SW480 (cell line): ENCODE data around the gene RNGTT.

Source experiments
- DNase-seq: peaks from one replicate; pipeline ENCODE4 v3.0.0-alpha.2; 2016; ENCODE audit warnings: low spot score

RNGTT gene

DNA sequence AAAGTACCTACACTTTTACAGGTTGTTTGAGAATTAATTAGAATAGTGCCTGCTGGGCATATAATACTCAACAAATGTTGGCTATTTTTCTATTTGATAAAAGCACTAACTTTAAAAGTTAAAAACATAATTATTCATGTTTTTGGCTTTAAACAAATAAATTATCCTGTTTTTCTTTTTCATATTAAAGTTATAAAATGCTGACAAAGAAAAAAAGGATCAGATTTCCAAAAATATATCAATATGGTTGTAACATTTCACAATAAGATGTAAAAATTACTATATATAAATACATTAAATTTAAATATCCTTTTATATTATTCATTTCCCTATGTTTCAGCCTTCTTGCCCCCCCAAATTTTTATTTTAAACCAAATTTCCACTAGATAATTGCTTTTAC lies 312.0 kb downstream of the RNGTT start:
- DNase-seq = no peak

DNA sequence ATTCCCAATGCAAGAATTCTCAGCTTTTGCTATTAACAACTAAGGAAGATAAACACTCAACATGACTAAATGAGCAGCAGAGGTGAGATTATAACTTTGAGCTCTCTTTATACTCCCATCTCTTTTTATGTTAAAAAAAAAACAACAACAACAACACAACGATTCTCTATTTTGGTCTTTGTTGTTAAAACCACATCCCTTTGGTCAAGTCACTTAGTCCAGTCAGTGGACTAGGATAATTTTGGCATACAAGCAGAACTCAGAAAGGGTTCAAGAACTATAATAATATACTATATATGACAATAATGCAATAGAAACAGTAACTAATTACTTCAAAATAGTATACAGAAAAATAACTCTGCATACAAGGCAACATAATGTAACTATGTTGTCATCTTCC lies 312.4 kb downstream of the RNGTT start:
- DNase-seq = no peak

DNA sequence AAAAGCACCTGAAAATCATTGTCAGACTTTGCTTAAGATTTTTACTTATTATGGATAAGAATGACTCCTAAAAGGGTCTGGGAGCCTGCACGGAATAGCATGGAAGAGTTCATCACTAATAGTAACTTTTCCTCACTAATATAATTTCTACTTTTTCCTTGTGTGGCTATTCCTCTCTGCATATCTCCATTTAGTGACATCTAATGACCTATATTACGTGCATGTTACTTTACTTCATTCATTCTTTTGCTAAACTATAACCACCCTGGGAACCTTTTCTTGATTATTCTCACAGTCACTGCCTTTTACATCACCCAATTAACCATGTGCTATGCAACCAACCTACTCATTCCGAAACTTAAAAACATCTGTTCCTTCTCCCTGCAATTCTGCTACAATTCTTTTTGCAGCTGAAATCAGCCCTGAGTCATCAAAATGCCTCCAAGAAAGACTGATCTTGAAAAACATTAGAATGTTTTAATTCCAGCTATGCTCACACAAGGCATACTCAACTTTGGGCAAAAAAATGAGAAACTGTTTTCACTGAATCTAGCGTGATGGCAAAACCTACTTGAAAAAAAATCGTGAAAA lies 313.3 kb downstream of the RNGTT start:
- DNase-seq = no peak

DNA sequence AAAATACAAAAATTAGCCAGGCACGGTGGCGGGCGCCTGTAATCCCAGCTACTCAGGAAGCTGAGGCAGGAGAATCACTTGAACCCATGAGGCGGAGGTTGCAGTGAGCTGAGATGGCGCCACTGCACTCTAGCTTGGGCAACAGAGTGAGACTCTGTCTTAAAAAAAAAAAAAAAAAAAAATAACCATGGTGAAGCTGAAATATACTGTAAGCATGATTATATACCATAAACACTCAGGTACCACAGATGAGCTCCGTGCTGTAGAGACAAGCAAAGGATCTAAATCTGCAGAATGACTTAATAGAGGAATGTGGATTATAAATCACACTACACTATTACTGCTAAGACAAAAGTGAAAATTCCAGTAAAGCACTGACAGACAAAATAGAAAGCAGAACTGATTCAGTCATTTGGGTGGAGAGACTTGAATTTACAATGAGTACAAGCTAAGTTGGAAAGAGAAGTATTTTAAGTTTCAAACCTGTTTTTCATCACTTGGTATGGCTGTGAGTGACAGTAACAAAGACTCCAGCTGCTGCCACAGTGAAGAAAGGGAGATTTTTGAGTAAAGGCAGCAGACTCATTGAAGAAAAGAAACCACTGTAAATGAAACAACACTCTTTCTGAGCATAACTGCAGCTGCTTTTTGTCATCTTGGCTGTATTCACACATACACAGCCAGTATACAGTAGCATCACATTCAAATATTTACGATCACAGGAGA lies 322.1 kb downstream of the RNGTT start:
- no peak for DNase-seq

DNA sequence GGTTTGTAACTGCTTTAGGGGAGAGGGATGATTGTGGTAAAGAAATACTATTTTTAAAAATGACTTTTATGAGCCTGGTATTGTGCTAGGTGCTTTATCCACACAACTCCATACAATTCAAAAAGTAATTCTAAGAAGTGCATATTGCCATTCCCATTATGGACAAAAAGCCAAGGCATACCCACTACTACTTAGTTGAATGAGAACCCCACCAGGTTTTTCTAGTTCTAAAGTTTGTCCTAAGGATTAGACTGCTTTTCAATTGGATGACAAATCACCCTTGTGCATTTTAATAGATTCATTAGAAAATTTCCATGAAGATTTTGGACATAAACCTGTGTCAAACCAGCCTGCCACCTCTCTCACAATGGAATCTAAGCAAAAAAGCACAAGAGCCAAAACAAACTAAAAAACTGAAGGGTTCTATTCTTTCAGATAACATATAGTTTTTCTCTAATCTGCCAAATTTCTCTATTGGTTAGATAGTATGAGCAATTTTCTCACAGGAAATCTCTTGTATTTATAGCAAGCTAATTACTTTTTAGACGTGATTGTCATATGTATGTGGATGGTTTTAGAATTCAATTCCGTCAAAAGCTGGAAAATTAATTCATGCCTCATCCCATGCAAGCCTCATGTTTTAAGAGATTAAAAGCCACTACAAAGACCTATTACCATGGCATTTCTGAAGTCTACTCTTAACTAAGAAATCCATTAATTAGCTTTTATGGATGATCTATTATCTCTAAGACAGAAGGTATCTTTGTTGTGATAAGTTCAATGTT lies 325.5 kb downstream of the RNGTT start:
- DNase-seq = no peak

DNA sequence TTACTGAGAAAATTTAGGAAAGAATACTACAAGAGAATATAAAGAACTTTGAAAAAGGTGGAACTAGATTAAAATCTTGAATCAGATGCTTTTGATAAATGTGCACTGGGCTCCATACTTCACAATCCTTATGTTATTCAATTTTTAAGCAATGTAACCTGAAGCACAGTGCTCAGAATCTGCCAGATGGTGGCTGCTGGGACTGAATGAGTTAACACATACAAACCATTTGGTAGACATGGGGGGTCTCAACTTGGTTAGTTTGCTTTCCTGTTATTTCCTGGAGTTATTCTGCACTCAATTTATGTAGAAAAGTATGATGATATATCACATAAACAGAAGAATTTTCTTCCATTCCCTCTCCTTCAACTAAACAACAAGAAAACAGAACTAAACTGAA lies 326.5 kb downstream of the RNGTT start:
- DNase-seq = no peak

DNA sequence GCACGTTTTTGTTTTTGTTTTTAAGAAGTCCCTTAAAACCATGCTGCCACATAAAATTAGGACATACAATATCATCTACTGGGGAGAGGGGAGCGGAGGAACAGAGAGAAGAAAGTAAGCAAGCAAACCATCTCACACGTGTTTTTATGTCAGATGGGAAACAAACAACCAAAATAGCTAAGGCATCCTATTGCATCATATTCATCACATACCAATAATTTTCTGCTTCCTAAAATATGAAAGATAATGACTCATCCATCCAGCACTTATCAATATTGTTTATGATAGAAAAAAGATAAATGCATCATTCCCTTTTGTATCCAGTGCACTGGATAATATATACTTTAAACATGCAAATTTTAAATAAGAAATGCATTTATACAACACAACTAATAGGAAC lies 329.6 kb downstream of the RNGTT start:
- DNase-seq = no peak

DNA sequence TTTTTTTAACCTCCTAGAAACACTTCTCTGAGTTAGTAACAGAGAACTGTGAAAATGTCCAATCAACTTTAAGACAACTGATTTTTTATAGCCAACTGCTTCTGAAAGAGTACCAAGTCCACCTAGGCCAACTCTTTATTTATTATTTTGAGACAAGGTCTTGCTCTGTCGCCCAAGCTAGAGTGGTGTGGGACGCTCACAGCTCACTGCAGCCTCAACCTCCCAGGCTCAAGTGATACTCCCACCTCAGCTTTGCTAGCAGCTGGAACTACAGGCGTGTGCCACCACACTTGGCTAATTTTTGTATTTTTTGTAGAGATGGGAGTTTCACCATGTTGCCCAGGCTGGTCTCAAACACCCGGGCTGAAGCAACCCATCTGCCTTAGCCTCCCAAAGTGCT lies 331.6 kb downstream of the RNGTT start:
- no peak for DNase-seq

DNA sequence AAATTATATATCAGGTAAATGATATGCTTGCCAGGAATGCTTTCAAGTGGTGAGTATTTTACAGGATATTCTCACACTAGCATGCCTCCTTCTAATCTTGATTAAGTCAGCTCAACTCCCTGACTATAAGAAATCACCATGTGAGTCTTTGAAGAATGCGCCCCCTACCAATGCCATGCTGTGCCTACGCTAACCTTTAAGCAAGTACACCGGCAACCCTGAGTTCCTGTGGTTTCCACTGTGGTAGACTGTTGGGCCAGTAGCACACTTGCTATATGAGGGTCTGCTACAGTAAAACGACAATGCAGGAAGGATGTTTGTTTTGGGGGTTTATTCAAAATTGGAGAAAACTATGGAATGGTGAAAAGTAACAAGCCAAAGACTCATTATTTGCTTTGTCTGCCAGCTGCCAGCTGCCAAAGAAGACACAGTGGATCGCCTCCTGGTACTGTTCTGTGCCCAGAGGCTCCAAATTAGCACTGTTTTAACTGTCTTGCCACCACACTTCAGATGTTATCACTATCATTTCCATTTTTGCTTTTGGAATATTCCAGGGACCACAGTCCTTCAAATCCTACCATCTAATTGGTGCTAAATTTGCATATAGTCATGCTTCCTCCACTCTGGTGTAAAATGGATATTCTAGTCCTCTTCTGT lies 333.5 kb downstream of the RNGTT start:
- peak; percentile 25 for DNase-seq

DNA sequence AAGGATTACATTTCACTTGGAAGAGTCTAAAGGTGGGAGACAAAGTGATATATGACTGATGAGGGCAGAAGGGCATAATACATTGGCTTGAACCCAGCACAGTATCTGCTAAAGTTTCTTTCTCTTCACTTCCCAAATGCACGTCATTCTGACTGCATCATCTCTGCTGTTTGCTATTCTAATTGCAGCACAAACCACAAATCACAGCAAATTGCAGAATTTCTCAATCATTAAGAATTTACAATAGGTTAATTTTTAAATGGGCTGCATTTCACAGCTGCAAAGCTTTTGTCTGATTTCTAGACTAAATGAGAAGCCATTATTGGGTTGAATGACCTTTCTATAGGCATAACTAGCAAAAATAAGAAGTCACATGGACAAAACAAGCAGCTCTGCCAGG lies 337.0 kb downstream of the RNGTT start:
- DNase-seq = no peak

DNA sequence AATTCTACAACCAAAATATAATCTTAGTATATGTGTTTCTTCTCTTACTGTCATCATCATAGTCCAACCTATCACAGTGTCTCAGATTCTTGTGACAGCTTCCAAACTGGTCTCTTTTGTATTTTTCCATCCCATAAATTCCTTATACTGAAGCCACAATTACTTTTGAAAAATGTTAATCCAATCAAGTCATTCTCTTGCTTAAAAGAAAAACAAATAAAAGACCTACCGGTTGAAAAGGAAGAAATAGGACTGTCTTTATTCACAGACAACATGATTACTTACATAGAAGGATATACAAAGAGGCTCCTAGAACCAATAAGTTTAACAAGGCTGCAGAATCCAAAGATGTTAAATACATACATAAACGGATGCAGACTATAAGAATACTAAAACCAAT lies 339.9 kb downstream of the RNGTT start:
- no peak for DNase-seq

DNA sequence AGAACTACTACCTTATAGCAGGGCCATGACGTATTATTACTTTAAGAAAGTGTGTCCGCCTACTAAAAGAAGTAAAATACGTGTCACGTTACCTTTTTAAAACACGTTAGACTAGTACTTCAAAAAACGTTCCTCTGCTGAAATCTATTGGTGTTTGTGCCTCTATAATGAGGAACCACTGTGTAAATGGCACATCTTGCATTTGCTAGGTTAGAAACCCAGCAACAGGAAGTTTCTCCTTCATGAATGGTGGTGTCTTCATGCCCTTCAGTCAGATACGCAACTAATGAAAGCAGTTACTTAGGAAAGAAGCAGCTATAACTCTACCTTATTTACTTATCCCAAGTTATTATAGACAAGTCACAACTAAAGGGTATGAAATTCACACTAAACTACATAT lies 343.5 kb downstream of the RNGTT start:
- DNase-seq = no peak

DNA sequence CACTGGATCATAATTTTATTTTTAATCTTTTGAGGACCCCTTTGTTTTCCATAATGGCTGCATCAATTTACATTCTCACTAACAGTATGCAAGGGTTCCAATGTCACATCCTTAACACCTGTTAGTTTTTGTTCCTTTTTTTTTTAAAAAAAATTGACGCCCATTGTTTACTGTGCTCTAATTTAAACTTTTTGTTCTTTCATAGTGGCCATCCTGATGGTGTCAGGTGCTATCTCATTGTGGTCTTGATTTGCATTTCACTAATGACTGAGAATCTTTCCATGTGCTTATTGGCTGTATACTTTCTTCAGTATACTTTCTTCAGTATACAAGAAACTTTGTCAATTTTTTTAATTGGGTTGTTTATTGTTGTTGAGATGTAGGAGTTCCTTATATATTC lies 347.0 kb downstream of the RNGTT start:
- no peak for DNase-seq

DNA sequence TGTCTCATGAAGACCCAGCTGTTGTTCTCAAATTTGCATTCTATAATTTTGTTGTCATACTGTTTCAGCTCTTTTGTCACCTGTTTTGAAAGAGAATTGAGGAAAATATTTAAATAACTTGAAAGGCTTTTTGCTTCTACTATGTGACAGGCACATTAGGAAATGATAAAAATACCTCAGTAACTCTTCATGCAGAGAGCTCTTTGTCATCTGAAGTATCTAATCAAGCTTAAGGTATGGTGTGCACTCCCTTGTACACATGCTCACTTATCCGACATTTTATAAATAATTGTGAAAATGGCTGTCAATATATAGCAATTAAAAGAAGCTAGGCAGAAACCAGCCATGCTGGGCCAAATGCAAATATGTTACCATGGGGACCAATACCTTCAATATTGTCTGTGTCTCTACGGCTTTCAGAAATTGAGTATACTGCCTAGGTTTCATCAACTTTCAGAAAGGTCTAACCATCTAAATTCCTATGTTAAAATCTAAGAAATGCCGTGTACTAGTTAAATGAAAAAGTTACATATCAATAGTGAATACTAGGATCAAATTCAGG lies 349.0 kb downstream of the RNGTT start:
- no peak for DNase-seq

DNA sequence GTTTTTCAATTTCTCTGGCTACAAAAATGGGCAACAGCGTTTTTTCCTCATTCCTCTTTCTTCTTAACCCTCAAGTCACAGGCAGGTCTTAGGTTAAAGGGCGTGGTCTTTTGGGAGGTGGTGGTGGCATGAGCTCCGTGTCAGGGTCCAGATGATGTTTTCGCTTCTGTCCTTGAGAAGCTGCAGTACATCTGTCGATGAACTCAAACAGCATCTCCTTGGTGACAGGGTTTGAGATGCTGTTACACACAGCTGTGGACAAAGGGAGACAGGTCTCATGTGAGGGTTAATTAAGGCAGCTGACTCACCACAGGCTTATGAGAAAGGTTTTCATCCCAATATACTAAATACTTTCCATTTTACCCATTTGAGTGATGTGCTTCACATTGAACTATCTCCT lies 350.8 kb downstream of the RNGTT start:
- no peak for DNase-seq

DNA sequence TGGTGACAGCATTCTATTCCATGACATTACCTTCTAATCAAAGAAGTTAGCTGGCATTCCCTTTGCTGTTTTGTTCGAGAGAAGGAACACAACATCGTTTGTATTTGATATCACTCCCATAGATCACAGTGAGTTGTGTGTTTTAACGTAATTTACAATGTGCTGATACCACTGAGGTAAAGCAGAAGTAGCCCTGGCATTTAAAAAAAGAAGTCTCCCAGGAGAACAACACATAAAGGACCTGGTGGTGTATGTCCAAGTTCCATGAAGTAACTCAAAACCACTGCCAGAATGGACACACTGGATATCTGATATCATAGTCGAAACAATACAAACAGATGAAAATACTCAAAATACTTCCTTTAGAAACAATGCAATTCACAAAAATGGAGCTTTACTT lies 351.7 kb downstream of the RNGTT start:
- DNase-seq = no peak

DNA sequence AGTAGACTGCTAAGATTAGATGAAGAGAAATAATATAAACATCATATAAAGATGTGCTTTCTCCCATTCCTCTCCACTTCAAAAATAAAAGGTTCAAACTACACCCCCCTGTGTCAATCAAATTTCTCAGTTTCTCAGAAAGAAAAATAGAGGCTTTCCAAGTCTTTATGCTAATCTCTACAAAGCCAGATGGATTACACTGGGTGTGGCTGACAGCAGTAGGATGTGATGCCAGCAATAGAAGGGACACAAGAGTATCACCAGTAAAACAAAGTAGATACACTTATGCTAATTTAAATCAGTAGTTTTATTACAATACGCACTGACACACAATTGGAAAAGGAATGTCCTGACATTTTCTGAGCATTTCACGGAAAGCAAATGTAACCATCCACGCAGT lies 353.4 kb downstream of the RNGTT start:
- no peak for DNase-seq

DNA sequence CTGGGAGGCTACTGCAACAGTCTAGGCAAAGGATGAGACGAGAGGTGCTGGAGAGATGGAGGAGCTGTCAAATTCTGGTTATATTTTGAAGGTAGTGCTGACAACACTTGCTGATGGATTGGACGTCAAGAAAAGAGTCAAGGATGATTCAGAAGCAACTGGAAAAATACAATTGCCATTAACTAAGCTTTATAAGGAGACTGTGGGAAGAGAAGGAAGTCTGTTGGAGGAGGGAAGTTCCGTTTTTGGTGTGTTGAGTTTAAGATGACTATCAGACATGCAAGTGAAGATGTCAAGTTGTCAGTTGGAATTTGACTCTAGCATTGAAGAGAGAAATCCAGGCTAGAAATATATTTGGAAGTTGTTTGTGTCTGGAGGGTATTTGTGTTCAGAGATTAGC lies 358.1 kb downstream of the RNGTT start:
- no peak for DNase-seq

DNA sequence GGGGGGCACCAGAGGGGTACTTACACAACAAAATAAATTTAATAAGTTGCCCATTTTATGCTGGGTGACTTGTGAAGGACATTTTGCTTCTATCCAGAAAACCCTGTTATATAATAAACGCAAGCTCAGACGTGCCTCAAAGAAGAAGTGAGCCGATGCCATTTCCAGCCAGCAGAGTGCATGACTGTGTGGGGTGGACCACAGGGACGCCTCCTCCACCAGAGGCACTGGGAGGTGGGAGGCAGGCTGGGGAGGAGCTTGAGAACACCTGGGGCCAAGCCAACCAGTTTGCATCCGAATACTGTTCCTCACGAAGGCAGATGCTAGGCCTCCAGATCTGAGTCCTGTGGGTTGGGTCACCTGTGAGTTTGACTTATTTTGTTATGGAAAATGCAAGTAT lies 363.8 kb downstream of the RNGTT start:
- DNase-seq = no peak

DNA sequence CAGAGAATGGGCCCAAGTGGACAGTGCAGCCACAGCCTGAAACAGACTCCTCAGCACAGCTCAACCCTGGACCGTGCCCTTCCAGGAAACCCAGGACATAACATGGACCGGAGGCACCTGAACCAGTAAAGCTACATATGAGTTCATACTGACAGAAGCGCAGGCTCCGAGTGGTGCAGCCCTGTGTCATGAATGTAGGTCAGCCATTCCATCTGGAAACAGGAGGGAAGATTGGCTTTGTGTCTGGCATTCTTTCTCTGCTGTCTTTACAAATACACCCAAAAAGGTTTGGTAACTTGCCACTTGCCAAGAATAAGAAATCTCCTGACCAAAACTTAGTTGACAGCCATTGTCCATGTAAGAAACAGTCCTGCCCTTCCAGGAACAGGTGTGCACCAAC lies 366.6 kb downstream of the RNGTT start:
- DNase-seq = no peak

DNA sequence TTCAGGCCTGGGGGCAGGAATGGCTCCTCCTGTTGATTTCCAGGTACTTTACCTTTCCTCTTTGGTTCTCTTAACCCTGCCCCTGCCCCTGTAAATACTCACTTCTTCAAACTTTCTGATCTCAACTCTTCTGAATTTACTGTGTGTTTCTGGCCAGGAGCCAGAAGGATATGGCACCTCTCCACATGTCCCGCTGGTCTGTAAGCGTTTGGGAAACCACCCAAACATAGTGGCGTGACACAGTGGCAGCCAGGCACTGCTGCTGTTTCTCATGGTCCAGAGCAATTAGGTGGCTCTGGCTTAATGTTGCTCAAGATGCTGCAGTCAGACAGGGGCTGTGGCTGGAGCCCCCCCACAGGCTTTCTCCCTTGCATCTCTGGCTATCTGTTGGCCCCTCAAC lies 374.5 kb downstream of the RNGTT start:
- no peak for DNase-seq

DNA sequence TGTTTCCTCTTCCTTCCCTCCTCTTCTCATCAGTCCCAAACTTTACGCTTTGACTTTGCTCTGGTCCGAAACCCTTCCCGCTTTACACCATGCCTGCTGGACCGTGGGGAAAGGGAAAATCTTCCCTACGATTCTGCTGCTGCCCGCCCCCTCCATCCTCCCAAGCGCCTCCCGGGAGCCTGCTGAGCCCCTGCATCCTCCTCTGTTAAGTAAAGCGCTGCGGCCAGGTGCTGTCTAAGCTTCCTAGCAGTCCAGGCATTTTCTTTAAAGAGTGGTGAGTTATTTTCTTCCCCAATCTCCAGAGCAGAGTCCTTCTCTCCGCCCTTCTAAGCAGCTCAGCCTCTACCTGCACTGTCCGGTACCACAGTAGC lies 376.3 kb downstream of the RNGTT start:
- DNase-seq = no peak
